WTC11 (cell line): Measurements from ENCODE around the gene SGCD. TPM values are rescaled to one million over a fixed set of nuclear protein-coding genes. Genes with fewer than 3 reads are reported as not detected.

ENCODE experiments used
- ATAC-seq: fragments of 200-7000 bp; cut with Tn5 transposase; 2 replicates; pipeline ENCODE4 v1.10.0; 2021; ENCODE audit warnings: mild to moderate bottlenecking, moderate library complexity
- CTCF ChIA-PET: fragments of 300-600 bp; sonication (Branson Sonifier 250); formaldehyde crosslinking; loops from one replicate; lab custom pipeline; 2021; ENCODE audit warnings: antibody characterized with exemption; lab: Charles Lee
- POLR2A ChIA-PET: fragments of 350-600 bp; sonication (Branson Sonifier 250); formaldehyde crosslinking; loops from one replicate; lab custom pipeline; 2021; ENCODE audit warnings: antibody characterized with exemption; lab: Charles Lee
- DNase-seq: peaks from one replicate; pipeline ENCODE4 v3.0.0; 2021; ENCODE audit warnings: low spot score
- H3K27ac Mint-ChIP-seq: 2 replicates; pipeline ENCODE4 v1.8.0; 2021; ENCODE audit warnings: mixed read lengths
- H3K27me3 Mint-ChIP-seq: 2 replicates; pipeline ENCODE4 v1.8.0; 2021; ENCODE audit warnings: low read depth, mild to moderate bottlenecking, moderate library complexity, mixed read lengths
- H3K36me3 Mint-ChIP-seq: 2 replicates; pipeline ENCODE4 v1.8.0; 2021; ENCODE audit warnings: mixed read lengths
- H3K4me1 Mint-ChIP-seq: 2 replicates; pipeline ENCODE4 v1.8.0; 2022; ENCODE audit warnings: mixed read lengths
- H3K4me3 Mint-ChIP-seq: 2 replicates; pipeline ENCODE4 v1.8.0; 2021; ENCODE audit warnings: mild to moderate bottlenecking, moderate library complexity, mixed read lengths
- H3K9me3 Mint-ChIP-seq: 2 replicates; pipeline ENCODE4 v1.8.0; 2021; ENCODE audit warnings: mixed read lengths
- ATF1 ChIP-seq: sonication (generic); formaldehyde crosslinking; IDR thresholded peaks from 2 replicates; pipeline ENCODE4 v1.8.1; 2023; ENCODE audit warnings: mild to moderate bottlenecking, moderate library complexity, missing genetic modification reagents
- CREM ChIP-seq: sonication (generic); formaldehyde crosslinking; IDR thresholded peaks from 2 replicates; pipeline ENCODE4 v1.8.1; 2022; ENCODE audit warnings: mild to moderate bottlenecking, missing genetic modification reagents, moderate library complexity
- EMX1 ChIP-seq: fragments of 250-450 bp; sonication (Bioruptor Pico); IDR thresholded peaks from 2 replicates; pipeline ENCODE4 v1.8.0; 2021; ENCODE audit warnings: mild to moderate bottlenecking
- FOXK1 ChIP-seq: sonication (generic); formaldehyde crosslinking; IDR thresholded peaks from 2 replicates; pipeline ENCODE4 v1.8.0; 2022; ENCODE audit warnings: mild to moderate bottlenecking, moderate library complexity, missing genetic modification reagents
- GRHL2 ChIP-seq: fragments of 250-450 bp; sonication (Bioruptor Pico); IDR thresholded peaks from 2 replicates; pipeline ENCODE4 v1.8.0; 2022; ENCODE audit warnings: mild to moderate bottlenecking, moderate library complexity; ENCODE audit not compliant: insufficient replicate concordance, severe bottlenecking
- HMGA2 ChIP-seq: fragments of 250-450 bp; sonication (Bioruptor Pico); IDR thresholded peaks from 2 replicates; pipeline ENCODE4 v1.4.0; 2021; ENCODE audit warnings: mild to moderate bottlenecking, moderate library complexity
- NFYB ChIP-seq: sonication (generic); formaldehyde crosslinking; conservative IDR thresholded peaks from 2 replicates; pipeline ENCODE4 v1.8.0; 2022; ENCODE audit warnings: low read depth, missing genetic modification reagents
- NR3C1 ChIP-seq: sonication (generic); formaldehyde crosslinking; conservative IDR thresholded peaks from 2 replicates; pipeline ENCODE4 v1.8.1; 2023; ENCODE audit warnings: low read depth, mild to moderate bottlenecking, missing genetic modification reagents
- RELA ChIP-seq: sonication (generic); formaldehyde crosslinking; IDR thresholded peaks from 2 replicates; pipeline ENCODE4 v1.8.1; 2022; ENCODE audit warnings: missing genetic modification reagents, mild to moderate bottlenecking, borderline replicate concordance
- SMAD4 ChIP-seq: sonication (generic); formaldehyde crosslinking; IDR thresholded peaks from 2 replicates; pipeline ENCODE4 v1.8.0; 2022; ENCODE audit warnings: mild to moderate bottlenecking, missing genetic modification reagents
- TEAD4 ChIP-seq: sonication (generic); formaldehyde crosslinking; IDR thresholded peaks from 2 replicates; pipeline ENCODE4 v1.8.0; 2022; ENCODE audit warnings: mild to moderate bottlenecking, missing genetic modification reagents
- ZNF263 ChIP-seq: sonication (generic); formaldehyde crosslinking; IDR thresholded peaks from 2 replicates; pipeline ENCODE4 v1.8.1; 2022; ENCODE audit warnings: low read depth, mild to moderate bottlenecking, moderate library complexity, missing genetic modification reagents
- ZNF416 ChIP-seq: fragments of 250-450 bp; sonication (Bioruptor Pico); IDR thresholded peaks from 2 replicates; pipeline ENCODE4 v1.9.0; 2021; ENCODE audit warnings: mild to moderate bottlenecking, inconsistent platforms
- total RNA-seq: library from RNA; stranded (reverse); gene quantifications from 3 replicates; pipeline ENCODE4 v1.2.3, GENCODE V29; 2021
- TF ChIP-seq, protein P1 (sequence below): sonication (generic); formaldehyde crosslinking; conservative IDR thresholded peaks from 2 replicates; pipeline ENCODE4 v1.8.1; 2023; ENCODE audit warnings: mild to moderate bottlenecking, low read depth, missing genetic modification reagents, moderate library complexity
- TF ChIP-seq, protein P2 (sequence below): sonication (generic); formaldehyde crosslinking; IDR thresholded peaks from 2 replicates; pipeline ENCODE4 v1.8.0; 2022; ENCODE audit warnings: mild to moderate bottlenecking, missing genetic modification reagents
- TF ChIP-seq, protein P3 (sequence below): sonication (generic); formaldehyde crosslinking; IDR thresholded peaks from 2 replicates; pipeline ENCODE4 v1.8.1; 2023; ENCODE audit warnings: mild to moderate bottlenecking, missing genetic modification reagents
- TF ChIP-seq, protein P4 (sequence below): sonication (generic); formaldehyde crosslinking; IDR thresholded peaks from 2 replicates; pipeline ENCODE4 v1.8.1; 2022; ENCODE audit warnings: mild to moderate bottlenecking, missing genetic modification reagents, moderate library complexity, borderline replicate concordance
- TF ChIP-seq, protein P5 (sequence below): sonication (generic); formaldehyde crosslinking; IDR thresholded peaks from 2 replicates; pipeline ENCODE4 v1.8.0; 2023; ENCODE audit warnings: mild to moderate bottlenecking, missing genetic modification reagents
- TF ChIP-seq, protein P6 (sequence below): sonication (generic); formaldehyde crosslinking; IDR thresholded peaks from 2 replicates; pipeline ENCODE4 v1.8.1; 2022; ENCODE audit warnings: missing genetic modification reagents, borderline replicate concordance
- TF ChIP-seq, protein P7 (sequence below): sonication (generic); formaldehyde crosslinking; IDR thresholded peaks from 2 replicates; pipeline ENCODE4 v1.8.0; 2023; ENCODE audit warnings: missing genetic modification reagents
- TF ChIP-seq, protein P8 (sequence below): sonication (generic); formaldehyde crosslinking; IDR thresholded peaks from 2 replicates; pipeline ENCODE4 v1.8.1; 2023; ENCODE audit warnings: mild to moderate bottlenecking, moderate library complexity, missing genetic modification reagents
- TF ChIP-seq, protein P9 (sequence below): sonication (generic); formaldehyde crosslinking; IDR thresholded peaks from 2 replicates; pipeline ENCODE4 v1.8.0; 2022; ENCODE audit warnings: mild to moderate bottlenecking, missing genetic modification reagents

SGCD gene
- total RNA-seq, 1 experiment from 2014 or later = 0.33 TPM

DNA sequence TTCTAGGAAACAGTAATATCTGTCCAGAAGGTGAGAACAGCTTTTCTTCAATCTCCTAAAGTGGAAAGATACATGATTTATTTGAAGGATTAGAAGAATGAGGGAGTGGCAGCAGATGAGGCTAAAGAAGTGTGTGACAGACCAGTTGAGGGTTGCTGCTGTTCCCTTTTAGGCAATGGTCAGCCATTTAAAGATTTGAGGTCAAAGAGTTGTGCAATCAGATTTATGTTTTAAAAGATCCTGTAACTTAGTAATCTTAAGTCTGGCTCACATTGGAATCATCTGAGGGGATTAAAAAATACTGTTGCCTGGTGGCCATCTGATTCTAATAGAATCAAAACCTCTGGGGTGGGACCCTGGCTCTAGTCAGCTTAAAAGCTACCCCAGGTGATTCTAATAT is 4.3 kb upstream of the SGCD start:
- peaks cover 13% of the 10 kb centered on the region for H3K4me1 Mint-ChIP-seq
- ChIA-PET CTCF (no interaction called here), POLR2A (no interaction called here)
- H3K27me3 Mint-ChIP-seq = no peaks in the 10 kb centered on the region; the same call in 1 of the 2 replicates
- H3K9me3 Mint-ChIP-seq = no peaks in the 10 kb centered on the region
- ATAC-seq = no peak
- H3K36me3 Mint-ChIP-seq = no peaks in the 10 kb centered on the region
- no peak overlapping the region for H3K4me3 Mint-ChIP-seq
- DNase-seq = no peak
- no peak overlapping the region for H3K27ac Mint-ChIP-seq
- TF ChIP-seq, protein P1, sequence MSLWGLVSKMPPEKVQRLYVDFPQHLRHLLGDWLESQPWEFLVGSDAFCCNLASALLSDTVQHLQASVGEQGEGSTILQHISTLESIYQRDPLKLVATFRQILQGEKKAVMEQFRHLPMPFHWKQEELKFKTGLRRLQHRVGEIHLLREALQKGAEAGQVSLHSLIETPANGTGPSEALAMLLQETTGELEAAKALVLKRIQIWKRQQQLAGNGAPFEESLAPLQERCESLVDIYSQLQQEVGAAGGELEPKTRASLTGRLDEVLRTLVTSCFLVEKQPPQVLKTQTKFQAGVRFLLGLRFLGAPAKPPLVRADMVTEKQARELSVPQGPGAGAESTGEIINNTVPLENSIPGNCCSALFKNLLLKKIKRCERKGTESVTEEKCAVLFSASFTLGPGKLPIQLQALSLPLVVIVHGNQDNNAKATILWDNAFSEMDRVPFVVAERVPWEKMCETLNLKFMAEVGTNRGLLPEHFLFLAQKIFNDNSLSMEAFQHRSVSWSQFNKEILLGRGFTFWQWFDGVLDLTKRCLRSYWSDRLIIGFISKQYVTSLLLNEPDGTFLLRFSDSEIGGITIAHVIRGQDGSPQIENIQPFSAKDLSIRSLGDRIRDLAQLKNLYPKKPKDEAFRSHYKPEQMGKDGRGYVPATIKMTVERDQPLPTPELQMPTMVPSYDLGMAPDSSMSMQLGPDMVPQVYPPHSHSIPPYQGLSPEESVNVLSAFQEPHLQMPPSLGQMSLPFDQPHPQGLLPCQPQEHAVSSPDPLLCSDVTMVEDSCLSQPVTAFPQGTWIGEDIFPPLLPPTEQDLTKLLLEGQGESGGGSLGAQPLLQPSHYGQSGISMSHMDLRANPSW = no peak
- TF ChIP-seq ZNF416 (CRISPR knock-in tag) (no peak), ATF1 (CRISPR knock-in tag) (no peak)
- TF ChIP-seq, protein P2, sequence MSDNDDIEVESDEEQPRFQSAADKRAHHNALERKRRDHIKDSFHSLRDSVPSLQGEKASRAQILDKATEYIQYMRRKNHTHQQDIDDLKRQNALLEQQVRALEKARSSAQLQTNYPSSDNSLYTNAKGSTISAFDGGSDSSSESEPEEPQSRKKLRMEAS (CRISPR knock-in tag) = no peak

DNA sequence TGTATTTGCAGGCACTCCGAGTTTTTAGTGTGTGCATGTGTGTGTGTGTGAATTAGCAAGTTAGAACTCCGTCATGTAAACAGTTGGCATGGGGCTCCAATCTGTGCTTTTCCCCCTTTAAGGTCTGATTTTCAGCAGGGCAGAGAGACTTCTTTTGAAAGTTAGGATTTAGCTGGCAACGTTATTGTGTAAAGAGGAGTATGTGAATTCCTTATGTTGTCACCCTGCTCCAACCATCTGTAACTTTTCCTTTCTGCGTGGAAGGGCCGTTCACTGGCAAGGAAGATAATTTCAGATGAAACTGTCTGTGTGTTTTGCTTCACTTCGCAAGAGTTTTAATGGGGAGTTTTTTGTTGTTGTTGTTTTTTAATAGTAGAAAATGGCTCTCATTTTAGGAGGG is 332 bp downstream of the SGCD start:
- no peak for ATAC-seq
- Mint-ChIP-seq H3K27ac (no peak overlapping the region), H3K36me3 (no peaks in the 10 kb centered on the region), H3K9me3 (peaks cover 10% of the 10 kb centered on the region), H3K27me3 (no peaks in the 10 kb centered on the region), H3K4me1 (peaks cover 13% of the 10 kb centered on the region), H3K4me3 (no peak overlapping the region)
- POLR2A ChIA-PET = no interaction called here
- no peak for DNase-seq
- TF ChIP-seq, protein P3, sequence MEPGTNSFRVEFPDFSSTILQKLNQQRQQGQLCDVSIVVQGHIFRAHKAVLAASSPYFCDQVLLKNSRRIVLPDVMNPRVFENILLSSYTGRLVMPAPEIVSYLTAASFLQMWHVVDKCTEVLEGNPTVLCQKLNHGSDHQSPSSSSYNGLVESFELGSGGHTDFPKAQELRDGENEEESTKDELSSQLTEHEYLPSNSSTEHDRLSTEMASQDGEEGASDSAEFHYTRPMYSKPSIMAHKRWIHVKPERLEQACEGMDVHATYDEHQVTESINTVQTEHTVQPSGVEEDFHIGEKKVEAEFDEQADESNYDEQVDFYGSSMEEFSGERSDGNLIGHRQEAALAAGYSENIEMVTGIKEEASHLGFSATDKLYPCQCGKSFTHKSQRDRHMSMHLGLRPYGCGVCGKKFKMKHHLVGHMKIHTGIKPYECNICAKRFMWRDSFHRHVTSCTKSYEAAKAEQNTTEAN (CRISPR knock-in tag) = no peak
- TF ChIP-seq ZNF416 (CRISPR knock-in tag) (no peak), NFYB (CRISPR knock-in tag) (no peak), CREM (CRISPR knock-in tag) (no peak), HMGA2 (CRISPR knock-in tag) (no peak), SMAD4 (CRISPR knock-in tag) (no peak), TEAD4 (CRISPR knock-in tag) (no peak), RELA (CRISPR knock-in tag) (no peak), NR3C1 (CRISPR knock-in tag) (no peak), GRHL2 (CRISPR knock-in tag) (no peak), ZNF263 (CRISPR knock-in tag) (no peak), EMX1 (CRISPR knock-in tag) (no peak), FOXK1 (no peak)
- TF ChIP-seq, protein P4, sequence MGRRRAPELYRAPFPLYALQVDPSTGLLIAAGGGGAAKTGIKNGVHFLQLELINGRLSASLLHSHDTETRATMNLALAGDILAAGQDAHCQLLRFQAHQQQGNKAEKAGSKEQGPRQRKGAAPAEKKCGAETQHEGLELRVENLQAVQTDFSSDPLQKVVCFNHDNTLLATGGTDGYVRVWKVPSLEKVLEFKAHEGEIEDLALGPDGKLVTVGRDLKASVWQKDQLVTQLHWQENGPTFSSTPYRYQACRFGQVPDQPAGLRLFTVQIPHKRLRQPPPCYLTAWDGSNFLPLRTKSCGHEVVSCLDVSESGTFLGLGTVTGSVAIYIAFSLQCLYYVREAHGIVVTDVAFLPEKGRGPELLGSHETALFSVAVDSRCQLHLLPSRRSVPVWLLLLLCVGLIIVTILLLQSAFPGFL (CRISPR knock-in tag) = no peak
- TF ChIP-seq, protein P5, sequence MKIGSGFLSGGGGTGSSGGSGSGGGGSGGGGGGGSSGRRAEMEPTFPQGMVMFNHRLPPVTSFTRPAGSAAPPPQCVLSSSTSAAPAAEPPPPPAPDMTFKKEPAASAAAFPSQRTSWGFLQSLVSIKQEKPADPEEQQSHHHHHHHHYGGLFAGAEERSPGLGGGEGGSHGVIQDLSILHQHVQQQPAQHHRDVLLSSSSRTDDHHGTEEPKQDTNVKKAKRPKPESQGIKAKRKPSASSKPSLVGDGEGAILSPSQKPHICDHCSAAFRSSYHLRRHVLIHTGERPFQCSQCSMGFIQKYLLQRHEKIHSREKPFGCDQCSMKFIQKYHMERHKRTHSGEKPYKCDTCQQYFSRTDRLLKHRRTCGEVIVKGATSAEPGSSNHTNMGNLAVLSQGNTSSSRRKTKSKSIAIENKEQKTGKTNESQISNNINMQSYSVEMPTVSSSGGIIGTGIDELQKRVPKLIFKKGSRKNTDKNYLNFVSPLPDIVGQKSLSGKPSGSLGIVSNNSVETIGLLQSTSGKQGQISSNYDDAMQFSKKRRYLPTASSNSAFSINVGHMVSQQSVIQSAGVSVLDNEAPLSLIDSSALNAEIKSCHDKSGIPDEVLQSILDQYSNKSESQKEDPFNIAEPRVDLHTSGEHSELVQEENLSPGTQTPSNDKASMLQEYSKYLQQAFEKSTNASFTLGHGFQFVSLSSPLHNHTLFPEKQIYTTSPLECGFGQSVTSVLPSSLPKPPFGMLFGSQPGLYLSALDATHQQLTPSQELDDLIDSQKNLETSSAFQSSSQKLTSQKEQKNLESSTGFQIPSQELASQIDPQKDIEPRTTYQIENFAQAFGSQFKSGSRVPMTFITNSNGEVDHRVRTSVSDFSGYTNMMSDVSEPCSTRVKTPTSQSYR (CRISPR knock-in tag) = no peak
- TF ChIP-seq, protein P6, sequence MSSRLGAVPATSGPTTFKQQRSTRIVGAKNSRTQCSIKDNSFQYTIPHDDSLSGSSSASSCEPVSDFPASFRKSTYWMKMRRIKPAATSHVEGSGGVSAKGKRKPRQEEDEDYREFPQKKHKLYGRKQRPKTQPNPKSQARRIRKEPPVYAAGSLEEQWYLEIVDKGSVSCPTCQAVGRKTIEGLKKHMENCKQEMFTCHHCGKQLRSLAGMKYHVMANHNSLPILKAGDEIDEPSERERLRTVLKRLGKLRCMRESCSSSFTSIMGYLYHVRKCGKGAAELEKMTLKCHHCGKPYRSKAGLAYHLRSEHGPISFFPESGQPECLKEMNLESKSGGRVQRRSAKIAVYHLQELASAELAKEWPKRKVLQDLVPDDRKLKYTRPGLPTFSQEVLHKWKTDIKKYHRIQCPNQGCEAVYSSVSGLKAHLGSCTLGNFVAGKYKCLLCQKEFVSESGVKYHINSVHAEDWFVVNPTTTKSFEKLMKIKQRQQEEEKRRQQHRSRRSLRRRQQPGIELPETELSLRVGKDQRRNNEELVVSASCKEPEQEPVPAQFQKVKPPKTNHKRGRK (CRISPR knock-in tag) = no peak
- TF ChIP-seq, protein P7, sequence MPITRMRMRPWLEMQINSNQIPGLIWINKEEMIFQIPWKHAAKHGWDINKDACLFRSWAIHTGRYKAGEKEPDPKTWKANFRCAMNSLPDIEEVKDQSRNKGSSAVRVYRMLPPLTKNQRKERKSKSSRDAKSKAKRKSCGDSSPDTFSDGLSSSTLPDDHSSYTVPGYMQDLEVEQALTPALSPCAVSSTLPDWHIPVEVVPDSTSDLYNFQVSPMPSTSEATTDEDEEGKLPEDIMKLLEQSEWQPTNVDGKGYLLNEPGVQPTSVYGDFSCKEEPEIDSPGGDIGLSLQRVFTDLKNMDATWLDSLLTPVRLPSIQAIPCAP (CRISPR knock-in tag) = no peak
- TF ChIP-seq, protein P8, sequence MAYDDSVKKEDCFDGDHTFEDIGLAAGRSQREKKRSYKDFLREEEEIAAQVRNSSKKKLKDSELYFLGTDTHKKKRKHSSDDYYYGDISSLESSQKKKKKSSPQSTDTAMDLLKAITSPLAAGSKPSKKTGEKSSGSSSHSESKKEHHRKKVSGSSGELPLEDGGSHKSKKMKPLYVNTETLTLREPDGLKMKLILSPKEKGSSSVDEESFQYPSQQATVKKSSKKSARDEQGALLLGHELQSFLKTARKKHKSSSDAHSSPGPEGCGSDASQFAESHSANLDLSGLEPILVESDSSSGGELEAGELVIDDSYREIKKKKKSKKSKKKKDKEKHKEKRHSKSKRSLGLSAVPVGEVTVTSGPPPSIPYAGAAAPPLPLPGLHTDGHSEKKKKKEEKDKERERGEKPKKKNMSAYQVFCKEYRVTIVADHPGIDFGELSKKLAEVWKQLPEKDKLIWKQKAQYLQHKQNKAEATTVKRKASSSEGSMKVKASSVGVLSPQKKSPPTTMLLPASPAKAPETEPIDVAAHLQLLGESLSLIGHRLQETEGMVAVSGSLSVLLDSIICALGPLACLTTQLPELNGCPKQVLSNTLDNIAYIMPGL = no peak
- TF ChIP-seq, protein P9, sequence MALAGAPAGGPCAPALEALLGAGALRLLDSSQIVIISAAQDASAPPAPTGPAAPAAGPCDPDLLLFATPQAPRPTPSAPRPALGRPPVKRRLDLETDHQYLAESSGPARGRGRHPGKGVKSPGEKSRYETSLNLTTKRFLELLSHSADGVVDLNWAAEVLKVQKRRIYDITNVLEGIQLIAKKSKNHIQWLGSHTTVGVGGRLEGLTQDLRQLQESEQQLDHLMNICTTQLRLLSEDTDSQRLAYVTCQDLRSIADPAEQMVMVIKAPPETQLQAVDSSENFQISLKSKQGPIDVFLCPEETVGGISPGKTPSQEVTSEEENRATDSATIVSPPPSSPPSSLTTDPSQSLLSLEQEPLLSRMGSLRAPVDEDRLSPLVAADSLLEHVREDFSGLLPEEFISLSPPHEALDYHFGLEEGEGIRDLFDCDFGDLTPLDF = no peak
- CTCF ChIA-PET = no interaction called here
